NCI-H2227 (cell line): ENCODE results near the gene MMS22L.
"Not testable (repeated sequence)": the region's sequence is repeated elsewhere in the genome, so short reads cannot be mapped to it uniquely, and the experiment has no call there.

Source experiments
- DNase-seq: peaks from one replicate; lab custom pipeline; 2025; ENCODE audit not compliant: unreplicated experiment; lab: John Stamatoyannopoulos, UW

Gene MMS22L

DNA sequence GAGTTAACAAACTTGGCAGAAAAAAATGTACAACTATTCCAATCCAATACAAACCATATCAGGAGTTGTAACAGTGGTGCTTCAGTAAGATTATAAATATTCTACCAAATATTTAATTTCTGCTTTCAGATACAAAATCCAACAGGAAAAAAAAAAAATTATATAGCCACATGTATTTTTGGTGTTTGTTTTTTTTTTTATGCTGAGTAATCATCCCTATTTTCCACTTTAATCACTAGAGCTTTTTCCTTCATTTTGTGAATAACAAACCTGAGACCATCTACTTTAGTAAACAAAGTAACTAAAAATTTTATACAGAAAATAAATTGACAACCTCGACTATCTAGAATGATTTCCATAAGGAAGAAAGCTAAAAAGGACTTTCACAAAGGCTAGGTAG lies 36.2 kb downstream of the MMS22L start:
- no peak for DNase-seq

DNA sequence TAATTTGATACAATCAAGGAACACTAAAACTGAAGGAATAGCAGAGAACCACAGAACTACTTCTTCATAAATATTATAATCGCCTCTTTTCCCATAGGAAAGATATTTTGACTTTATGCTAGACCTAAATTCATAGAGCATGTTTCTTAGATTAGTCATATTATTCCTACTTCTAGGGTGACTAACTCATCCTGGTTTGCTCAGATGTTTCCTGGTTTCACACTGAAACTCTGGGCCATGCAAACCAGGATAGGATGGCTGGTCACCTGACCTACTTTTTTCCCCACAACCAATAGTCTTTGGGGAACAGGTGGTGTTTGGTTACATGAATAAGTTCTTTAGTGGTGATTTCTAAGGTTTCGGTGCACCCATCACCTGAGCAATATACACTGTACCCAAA lies 42.8 kb downstream of the MMS22L start:
- DNase-seq: no peak

DNA sequence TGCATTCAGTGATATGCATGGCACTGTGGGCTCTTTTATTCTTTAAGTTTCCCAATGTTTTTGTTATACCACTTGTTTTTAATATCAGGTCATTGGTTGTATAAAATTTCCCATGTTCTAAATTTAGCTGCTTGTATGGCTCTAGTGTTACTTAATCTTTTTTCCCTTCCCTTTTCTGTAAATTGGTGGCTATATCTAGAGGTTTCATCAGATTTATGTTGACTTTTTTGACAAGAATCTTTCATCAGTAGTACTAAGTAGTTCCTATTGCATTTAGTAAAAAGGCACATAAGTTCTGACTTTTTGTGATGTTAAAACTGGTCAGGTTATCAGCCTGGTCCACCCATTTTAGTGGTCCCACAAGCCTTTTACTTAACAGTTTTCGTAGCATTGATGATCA lies 51.1 kb downstream of the MMS22L start:
- no peak for DNase-seq

DNA sequence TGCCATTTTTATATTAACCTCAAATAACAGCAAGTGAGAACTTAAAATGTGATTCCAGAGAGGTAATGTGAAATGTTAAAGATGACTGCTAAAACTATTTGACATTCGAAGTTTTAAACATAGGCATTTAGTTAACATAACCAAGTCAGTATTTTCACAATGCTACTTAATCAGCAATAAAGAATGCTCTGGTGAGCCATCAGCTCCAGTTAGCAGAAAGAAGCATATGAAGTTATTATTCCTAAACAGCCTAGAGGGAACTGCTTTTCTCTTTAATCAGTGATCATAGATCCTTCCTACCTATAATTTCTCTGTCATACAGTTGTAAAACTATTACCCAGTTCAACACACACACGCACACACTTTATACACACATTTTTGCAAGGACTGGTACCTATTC lies 60.1 kb downstream of the MMS22L start:
- no peak for DNase-seq

DNA sequence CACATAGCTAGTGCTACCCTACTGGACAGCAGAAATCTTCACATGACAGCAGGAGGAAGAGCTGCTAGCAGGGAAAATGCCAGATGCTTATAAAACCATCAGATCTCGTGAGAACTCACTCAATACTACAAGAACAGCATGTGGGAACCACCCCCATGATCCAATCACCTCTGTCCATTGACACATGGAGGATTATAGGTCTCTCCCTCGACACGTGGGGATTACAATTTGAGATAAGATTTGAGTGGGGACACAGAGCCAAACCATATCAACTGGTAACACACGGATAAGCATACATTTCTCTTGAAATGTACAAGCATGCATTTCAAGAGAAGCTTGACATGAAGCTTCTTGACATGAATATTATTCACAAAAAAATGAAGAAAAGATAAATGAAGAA lies 64.1 kb downstream of the MMS22L start:
- no peak for DNase-seq

DNA sequence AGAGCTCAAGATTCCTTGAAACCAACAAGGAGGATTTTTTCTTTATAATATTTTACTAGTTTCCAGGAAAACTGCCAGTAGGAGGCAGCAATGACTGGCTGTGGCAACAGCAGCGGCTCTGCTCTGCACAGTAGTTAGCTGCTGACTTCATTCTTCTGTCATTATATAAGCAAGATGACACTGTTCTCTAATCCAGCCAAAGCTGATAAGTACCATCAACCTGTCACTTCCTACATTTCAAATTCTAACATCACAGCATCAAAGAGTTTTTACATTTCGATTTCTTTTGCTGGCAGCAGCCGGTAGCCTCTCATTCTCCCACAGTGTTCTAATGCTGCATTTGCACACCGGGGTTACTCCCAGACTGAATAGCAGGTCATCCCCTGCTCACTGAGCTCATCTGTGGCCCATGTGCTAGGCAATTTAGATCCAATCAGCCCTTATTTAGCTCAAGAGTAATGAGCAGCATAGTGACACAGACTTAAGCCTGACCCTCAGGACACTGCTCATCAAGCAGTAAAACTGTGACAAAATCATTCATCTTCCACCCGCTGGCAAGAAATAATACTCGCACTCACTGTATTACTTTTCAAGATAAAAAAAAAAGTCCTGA lies 67.8 kb downstream of the MMS22L start:
- DNase-seq: peak; percentile 65

DNA sequence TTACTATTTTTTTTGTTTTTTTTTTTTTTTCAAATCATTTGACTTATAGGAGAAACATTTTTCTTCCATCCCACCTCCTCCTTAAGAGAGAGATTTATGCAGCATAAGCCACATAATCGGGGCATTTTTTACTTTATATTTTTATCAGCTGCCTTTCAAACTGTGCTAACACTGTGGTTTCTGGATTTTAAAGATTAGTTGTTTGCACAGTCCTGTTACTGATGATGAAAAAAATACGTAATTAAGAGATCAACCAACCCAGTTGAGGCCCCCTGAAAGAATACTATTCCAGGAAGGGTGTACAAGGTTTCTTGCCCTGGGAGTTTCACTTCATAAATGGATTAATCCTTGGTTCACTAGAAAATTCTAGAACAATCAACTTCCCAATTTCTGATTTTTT lies 68.3 kb downstream of the MMS22L start:
- DNase-seq: no peak

DNA sequence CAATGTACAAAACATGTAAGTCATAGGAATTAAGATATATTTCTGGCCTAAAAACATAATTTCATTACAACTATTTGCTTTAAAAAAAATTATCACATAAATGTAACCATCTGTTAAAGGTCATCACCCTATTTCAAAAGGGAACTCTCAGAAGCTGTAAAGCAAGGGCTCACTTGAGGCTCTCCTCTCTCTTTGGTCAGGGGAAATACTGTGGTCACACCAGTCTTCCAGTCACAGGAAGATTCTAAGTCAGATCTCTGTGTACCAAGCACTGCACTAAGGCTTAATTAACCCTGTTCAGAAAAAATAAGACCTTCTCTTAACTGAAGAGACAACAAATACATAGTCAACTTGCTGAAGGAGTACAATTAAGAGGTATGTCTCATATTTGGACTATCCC lies 75.6 kb downstream of the MMS22L start:
- DNase-seq: no peak

DNA sequence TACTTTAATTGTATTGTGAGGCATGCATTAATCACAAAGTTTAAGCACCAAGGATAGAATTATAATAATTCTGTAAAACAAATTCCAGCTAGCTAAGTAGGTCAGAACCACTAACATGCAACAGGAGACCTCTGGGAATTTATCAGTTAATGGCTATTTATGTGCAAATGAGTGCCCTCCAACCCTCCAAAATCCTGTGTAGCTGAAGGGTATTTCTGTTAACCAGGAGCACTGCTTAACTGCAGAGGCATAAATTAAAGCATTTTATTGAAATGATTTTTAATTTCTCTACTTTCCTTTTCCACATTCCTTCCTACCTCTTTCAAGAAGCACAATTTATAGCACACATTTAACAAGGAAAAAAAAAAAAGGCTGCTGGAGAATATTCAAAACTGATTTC lies 77.0 kb downstream of the MMS22L start:
- DNase-seq: no peak

DNA sequence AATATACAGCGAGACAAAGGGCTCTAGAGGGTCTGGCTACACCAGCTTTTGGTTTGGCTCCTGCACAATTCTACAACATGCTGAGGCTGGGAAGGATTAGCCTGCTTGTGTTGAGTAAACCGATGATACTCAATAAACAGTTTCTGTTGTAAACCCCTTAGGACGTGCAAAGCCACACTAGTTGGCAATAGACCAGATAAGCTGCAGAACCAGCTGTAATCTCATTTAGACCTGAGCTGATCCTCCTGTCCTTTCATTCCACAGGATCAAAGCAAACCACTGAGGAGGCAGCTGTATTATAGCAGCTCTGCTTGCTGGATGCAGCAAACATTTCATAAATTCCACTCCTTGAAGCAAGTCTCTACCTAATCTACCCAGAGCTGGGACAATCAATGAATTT lies 79.7 kb downstream of the MMS22L start:
- DNase-seq: no peak

DNA sequence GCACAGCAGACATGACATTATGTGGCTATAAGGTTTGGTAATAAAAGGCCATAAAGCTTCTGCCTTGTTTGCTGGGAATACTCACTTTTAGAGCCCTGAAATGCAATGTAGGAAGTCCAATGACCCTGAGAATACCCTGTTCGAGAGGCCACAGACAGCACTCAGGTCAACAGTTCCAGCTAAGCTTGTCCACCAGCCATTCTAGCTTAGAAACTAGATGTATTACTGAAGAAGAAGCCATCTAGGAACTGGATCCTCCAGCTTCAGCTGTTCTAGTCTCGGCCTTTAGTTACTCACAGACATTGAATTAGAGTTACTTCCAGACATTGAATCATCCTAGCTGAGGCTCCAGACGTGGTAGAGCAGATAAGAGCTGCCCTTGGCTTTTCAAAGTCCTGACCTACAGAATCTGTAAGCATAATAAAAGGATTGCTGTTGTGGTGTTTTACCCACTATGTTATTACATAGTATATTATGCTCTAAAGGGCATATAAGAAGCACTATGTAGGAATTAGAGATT lies 84.9 kb downstream of the MMS22L start:
- DNase-seq: no peak

DNA sequence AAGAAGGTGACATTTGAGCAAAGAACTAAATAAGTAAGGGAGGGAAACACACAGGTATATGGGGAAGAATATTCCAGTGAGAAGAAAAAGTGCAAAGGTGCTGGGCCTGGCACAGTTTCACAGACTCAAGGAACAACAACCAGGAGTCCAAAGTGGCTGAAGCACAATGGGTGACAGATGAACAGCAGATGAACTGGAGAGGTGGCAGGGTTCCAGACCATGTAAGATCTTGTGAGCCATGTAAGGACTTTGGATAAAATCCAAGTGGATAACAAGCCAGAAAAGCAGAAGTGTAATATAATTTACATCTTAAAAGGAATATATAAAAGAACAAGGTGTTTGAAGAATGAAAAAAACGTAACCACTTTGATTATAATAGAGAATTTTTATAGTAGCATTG lies 87.9 kb downstream of the MMS22L start:
- no peak for DNase-seq

DNA sequence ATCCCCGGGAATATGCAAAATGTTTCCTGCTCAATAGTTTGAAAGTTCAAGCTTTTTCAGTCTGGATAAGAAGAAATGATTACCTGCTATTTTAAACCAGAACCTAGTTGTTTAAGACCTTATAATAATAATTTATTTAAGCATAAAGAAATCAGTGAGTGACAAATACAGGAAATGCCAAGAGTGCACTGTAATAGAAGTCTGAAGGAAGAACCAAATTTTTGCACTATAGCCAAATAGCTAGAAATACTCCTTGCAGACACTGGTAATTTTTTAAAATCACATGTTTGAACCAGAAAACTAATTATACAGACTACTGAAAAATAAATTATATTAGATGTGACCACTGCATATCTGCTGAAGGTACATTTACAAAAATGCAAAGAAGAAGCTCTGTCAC lies 93.2 kb downstream of the MMS22L start:
- no peak for DNase-seq

DNA sequence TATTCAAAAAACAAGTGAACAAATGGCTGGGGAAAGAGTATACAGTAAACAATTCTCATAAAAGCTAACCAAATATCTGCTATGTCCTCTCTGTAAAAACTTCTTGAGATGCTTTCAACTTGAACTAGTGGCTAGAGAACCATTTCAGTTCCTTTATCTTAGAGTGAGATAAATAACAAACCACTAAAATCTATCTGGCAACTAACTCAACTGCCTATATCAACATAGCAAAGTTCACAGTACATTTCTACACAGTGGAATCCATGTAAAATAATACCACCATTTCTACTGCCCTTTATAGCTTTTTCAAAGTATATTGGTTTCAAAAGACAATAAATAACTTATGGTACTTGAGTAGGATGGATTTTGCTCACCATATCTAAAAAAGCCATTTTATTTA lies 95.1 kb downstream of the MMS22L start:
- no peak for DNase-seq

DNA sequence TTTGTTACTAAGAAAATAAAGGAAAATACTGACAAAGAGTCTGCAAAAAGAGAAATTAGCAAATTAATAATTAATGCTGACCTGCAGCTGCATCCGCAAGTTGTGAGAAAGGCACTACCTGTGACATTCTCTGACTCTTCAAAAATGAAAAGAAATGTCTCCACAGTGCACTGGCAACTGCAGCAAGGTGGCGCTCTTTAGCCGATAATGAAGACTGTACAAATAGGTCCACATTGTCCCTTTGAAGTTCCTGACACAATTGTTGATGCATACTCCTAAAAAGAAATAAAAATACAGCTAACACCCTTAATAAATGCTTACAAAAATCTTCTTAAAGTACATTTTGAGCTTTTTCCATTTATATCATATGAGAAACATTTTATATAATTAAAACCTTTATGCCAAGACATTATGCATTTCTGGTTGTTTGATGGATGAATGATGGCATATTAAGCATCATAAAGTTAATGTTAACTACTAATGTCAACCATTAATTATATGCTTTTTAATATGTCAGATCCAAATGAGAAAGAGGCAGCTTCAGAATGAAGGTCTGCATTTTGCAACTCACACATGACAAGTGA lies 96.5 kb downstream of the MMS22L start:
- DNase-seq: peak; percentile 73

DNA sequence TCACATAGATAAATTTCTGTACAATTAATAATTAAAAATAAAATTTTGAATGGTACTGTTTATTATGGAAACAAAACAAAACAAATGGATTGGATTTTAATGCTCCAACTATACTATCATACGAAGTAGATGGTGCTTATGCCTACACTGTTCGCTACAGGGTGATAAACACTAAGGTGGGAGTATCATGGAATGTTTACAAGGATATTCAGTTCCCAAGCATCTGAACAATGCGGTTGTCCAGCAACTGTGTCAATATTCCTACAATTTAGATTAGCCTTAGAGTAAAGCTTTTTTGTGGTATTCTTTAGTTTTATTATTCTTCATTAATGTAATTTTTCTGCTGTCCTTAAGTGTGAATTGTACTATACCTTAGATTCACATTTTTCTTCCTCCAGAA lies 105.1 kb downstream of the MMS22L start:
- no peak for DNase-seq

DNA sequence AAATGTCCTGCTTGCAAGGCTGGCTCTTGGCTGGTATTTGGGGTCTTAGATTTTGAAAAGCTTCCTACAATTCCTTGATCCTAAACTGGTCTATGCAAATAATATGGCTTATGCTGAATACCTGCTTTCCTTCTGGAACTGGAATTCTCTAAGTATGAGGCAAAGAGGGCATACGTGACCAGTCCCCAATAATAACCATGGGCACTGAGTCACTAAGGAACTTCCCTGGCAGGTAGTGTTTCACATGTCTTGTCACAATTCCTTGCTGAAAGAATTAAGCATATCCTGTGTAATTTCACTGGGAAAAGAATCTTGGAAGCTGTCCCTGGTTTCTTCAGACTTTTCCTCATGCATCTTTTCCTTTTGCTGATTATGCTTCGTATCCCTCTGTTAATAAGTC lies 106.5 kb downstream of the MMS22L start:
- no peak for DNase-seq

DNA sequence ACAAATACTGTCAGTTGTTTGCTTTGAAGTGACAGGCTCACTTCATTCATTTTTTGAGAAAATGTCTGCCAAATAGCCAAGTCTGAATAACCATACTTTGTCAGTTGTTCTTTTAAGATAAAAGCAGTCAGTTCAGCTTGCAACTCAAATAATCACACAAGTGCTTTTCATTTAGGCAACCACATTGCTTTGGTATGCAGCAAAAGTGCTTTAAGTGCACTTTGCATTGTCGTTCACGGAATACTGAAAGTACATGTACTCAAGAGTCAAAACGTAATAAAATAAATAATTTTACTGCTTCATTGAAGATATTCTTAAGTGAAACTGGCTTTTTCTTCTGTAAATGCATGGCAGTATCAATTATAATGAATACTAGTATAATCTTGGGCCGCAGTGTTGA lies 107.2 kb downstream of the MMS22L start:
- DNase-seq: no peak

DNA sequence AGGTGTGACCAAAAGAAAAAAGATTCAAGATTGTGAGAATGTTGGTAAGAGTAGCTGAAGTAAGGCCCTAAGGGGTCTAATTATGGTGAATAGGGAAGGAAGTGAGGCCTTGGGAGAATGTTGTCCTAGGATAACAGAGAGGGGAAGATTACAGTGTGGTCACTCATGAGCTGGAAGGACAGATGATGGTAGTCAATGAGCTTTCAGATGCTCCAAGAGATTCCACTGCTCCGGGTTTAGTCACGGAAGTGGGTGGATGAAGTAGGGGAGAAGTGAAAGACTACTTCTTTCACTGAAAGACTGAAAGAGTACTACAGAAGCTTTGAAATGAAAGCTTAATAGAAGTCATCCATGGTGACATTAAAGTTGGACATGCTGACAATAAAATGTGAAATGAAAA lies 108.5 kb downstream of the MMS22L start:
- no peak for DNase-seq

DNA sequence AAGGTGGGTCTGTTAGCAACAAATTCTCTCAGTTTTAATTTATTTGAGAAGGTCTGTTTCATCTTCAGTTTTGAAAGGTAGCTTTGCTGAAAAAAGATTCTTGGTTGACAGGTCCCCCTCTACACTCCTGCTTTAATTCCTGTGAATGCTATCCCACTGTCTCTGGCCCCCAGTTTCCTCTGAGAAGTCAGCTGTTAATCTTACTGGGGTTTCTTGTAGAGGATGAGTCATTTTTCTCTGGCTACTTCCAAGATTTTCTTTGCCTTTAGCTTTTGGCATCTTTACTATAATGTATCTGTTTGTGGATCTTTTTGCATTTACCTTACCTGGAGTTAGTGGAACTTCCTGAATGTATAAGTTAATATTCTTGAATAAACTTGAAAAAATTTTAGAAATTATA lies 122.7 kb downstream of the MMS22L start:
- no peak for DNase-seq

DNA sequence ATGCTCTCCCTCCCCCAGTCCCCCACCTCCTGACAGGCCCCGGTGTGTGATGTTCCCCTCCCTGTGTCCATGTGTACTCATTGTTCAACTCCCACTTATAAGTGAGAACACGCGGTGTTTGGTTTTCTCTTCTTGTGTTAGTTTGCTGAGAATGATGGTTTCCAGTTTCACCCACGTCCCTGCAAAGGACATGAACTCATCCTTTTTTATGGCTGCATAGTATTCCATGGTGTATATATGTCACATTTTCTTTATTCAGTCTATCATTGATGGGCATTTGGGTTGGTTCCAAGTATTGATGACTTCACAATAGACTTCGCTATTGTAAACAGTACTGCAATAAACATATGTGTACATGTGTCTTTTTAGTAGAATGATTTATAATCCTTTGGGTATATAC lies 127.6 kb downstream of the MMS22L start:
- not testable (repeated sequence) for DNase-seq

DNA sequence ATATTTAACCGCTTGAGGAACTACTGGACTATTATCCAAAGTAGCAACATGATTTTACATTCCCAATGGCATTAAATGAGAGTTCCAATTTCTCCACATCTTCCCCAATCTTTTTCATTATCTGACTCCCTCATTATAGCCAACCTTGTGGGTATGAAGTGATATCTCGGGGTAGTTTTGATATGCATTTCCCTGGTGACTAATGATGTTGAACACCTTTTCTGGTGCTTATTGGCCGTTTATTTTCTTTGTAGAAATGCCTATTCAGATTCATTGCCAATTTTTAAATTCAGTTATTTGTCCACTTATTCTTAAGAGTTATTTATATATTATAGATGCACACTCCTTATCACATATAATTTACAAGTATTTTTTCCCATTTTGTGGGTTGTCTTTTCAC lies 129.0 kb downstream of the MMS22L start:
- no peak for DNase-seq

DNA sequence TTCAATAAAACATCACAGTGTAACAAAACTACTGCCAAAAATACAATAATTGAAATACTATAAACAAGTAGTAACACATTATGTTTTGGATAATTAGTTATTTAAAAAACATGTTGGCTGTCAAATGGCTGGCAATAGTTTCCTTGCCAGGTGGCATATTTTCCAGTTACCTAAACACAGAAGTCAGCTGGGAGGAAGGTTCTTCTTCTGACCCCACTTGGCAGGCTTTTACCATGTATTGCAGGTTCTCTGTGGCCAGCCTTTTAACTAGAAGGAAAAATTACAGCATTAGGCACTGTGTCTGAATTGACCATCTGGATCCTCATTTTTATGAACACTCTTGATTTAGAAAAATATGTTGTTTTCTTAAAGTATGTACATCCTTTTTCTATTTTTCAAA lies 131.4 kb downstream of the MMS22L start:
- no peak for DNase-seq
